Gastroesophageal sphincter (tissue), 3 donors: Measurements from ENCODE around the gene TGFB1.

Experiments
- CTCF ChIP-seq, 4 experiments: fragments of 200-600 bp in 2 of 4; fragments of 450-650 bp in 2 of 4; sonication (generic) in 1 of 4; IDR thresholded peaks; one replicate each; pipeline ENCODE4 v1.5.1; 2017 to 2019; ENCODE audit warnings: antibody characterized with exemption in 4 of 4, mild to moderate bottlenecking in 2 of 4, moderate library complexity in 2 of 4
- EP300 ChIP-seq: sonication (generic); formaldehyde crosslinking; IDR thresholded peaks from one replicate; pipeline ENCODE4 v1.6.1; 2017; ENCODE audit warnings: antibody characterized with exemption, mild to moderate bottlenecking
- POLR2A ChIP-seq, 2 donors: fragments of 450-650 bp; IDR thresholded peaks; one replicate each; pipeline ENCODE4 v1.6.1; 2017; ENCODE audit warnings: antibody characterized with exemption in 2 of 2, mild to moderate bottlenecking in 2 of 2, moderate library complexity in 1 of 2

- TF ChIP-seq POLR2A (IDR thresholded peaks at IDR 0.05), result no peak
- TF ChIP-seq CTCF (IDR thresholded peaks at IDR 0.05), result no peak
- no peak for TF ChIP-seq EP300
Measured at GRCh38 chr19:41294393-41294792, 59.3 kb downstream of the TGFB1 start.
